ENCODE data around the gene SMOC2.

DNA sequence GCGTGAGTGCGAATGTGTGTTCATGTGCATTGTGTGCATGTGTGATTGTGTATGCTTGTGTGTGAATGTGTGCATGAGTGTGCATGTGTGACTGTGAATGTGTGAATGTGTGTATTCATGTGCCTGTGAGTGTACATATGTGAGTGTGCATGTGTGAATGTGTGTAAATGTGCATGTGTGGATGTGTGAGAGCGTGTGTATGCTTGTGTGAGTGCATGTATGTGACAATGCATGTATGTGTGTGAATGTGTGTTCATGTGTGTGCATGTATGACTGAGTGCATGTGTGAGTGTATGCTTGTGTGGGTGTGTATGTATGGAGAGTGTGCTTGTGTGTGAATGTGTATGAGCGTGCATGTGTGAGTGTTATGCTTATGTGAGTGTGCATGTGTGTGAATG, 77.4 kb downstream of the SMOC2 start:
- TF ChIP-seq GATA2 (IDR thresholded peaks at IDR 0.05; ENCODE audit: low read depth, low read length) (no peak), GATA3 (IDR thresholded peaks at IDR 0.05; ENCODE audit: low read depth, low read length) (no peak)

All from SH-SY5Y (cell line).